Adrenal gland (tissue), 12 donors: ENCODE data around the gene KAZN. TPM values are rescaled to one million over a fixed set of nuclear protein-coding genes. Genes with fewer than 3 reads are reported as not detected.

Source experiments
- DNase-seq, 7 donors: peaks; one replicate each; pipeline ENCODE4 v3.0.0-alpha.2; 2019 to 2020
- H3K27ac ChIP-seq, 5 donors: fragments of 200-600 bp; sonication (generic) in 4 of 5; 1 replicate in 3 of 5; 2 replicates in 2 of 5; pipeline versions ENCODE4 v1.5.1 to v1.8.0; 2016 to 2020; ENCODE audit warnings: mild to moderate bottlenecking in 1 of 5
- H3K27me3 ChIP-seq: fragments of 200-600 bp; 2 replicates; pipeline ENCODE4 v1.8.0; 2021
- H3K36me3 ChIP-seq, 2 donors: fragments of 200-600 bp; replicated peaks in 1 of 2; 1 replicate in 1 of 2; 2 replicates in 1 of 2; pipeline versions ENCODE4 v1.5.1 to v1.8.0; 2018 to 2022
- H3K4me1 ChIP-seq, 2 donors: fragments of 200-600 bp; replicated peaks in 1 of 2; 1 replicate in 1 of 2; 2 replicates in 1 of 2; pipeline versions ENCODE4 v1.5.1 to v1.8.0; 2018 to 2021
- H3K4me3 ChIP-seq, 4 donors: fragments of 200-600 bp; sonication (generic) in 3 of 4; one replicate each; pipeline ENCODE4 v1.5.1; 2016 to 2018
- H3K9me3 ChIP-seq, 3 donors: fragments of 200-600 bp; sonication (generic) in 1 of 3; replicated peaks in 1 of 3; 1 replicate in 2 of 3; 2 replicates in 1 of 3; pipeline versions ENCODE4 v1.5.1 to v1.8.0; 2016 to 2021
- POLR2A ChIP-seq, 2 donors: fragments of 450-650 bp; IDR thresholded peaks; one replicate each; pipeline ENCODE4 v1.6.1; 2017; ENCODE audit warnings: antibody characterized with exemption in 2 of 2, mild to moderate bottlenecking in 2 of 2, moderate library complexity in 1 of 2
- WGBS, 4 donors: extraction: QIAGEN DNeasy Blood & Tissue Kit in 2 of 4; methylation state at CpG; one replicate each; pipeline versions ENCODE4 v1.1.5 to v1.1.7; 2013 to 2017; 5-methylcytosine and 5-hydroxymethylcytosine counted together
- intact Hi-C, 2 donors: fragments of 100-400 bp; cut with DNase I; formaldehyde crosslinking; loops; one replicate each; pipeline versions ENCODE4 v1.14.1 to v1.15.0; 2022 to 2023
- polyA plus RNA-seq, 3 donors: library from polyadenylated mRNA; stranded (reverse); fragments of 200-250 nt in 2 of 3; fragments of 350-450 nt in 1 of 3; fragmentation: Illumina TruSeq in 1 of 3; extraction: RNeasy Lipid Tissue Mini Kit (QIAGEN cat#74804) in 1 of 3; gene quantifications; one replicate each; pipeline ENCODE4 v1.2.3, GENCODE V29; 2013 to 2014
- total RNA-seq, 9 donors: library from RNA; depleted of rRNA in 4 of 9; stranded (reverse); fragments of >200 nt in 4 of 9; fragments of 120-200 nt in 1 of 9; fragmentation: NEBNext Ultra II Directional in 1 of 9; extraction: Animal tissue kit (Norgen Biotek cat#: 25700) in 1 of 9; gene quantifications; one replicate each; pipeline versions ENCODE4 v1.1.0 to v1.2.4, GENCODE V29; 2013 to 2023
- TF ChIP-seq, protein P1 (sequence below), 6 experiments: fragments of 450-650 bp in 4 of 6; fragments of 200-600 bp in 2 of 6; sonication (generic) in 1 of 6; IDR thresholded peaks; 1 replicate in 5 of 6; 2 replicates in 1 of 6; pipeline versions ENCODE4 v1.5.1 to v1.8.0; 2016 to 2021; ENCODE audit warnings: antibody characterized with exemption in 6 of 6, mild to moderate bottlenecking in 2 of 6, moderate library complexity in 1 of 6
- donor health status: healthy with polysubstance abuse.
- donor health status: Bipolar disorder and iron deficiency.
- donor health status: DM: yes; HTN: yes; CAD: no.
- donor health status: DM: no; HTN: no; CAD: no.
- donor health status: DM: no; HTN: no; CAD: no.
- donor health status: DM: yes; HTN: yes; CAD: no.

The KAZN gene
- total and polyA plus RNA-seq, 12 donors: 5.9 to 63.4 (median 29.5) TPM

DNA sequence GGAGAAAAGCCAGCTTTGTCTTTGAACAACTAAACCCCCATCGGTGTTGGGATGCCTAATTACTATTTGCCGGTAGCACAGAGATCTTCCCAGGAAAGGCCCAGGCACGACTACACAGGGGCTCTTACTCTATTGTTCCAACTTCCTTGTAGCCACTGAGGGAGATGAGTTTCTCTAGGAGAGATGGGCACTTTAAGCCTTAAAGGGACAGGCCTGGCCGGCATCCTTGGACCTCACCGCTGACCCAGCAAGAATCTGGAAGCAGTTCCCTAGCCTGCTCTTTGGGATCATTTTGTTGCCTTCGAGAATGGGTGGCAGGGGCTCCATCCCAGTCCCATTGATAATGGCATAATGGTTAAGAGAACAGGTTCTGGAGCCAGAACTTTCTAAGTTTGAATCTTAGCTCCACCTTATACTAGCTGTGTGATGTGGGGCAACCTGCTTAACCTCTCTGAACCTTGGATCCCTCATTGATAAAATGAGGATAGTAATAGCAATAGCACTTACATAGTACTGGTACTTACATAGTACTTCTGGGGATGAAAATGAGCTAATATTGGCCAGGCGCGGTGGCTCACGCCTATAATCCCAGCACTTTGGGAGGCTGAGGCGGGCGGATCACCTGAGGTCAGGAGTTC lies 316.0 kb downstream of the KAZN start:
- TF ChIP-seq, protein P1, sequence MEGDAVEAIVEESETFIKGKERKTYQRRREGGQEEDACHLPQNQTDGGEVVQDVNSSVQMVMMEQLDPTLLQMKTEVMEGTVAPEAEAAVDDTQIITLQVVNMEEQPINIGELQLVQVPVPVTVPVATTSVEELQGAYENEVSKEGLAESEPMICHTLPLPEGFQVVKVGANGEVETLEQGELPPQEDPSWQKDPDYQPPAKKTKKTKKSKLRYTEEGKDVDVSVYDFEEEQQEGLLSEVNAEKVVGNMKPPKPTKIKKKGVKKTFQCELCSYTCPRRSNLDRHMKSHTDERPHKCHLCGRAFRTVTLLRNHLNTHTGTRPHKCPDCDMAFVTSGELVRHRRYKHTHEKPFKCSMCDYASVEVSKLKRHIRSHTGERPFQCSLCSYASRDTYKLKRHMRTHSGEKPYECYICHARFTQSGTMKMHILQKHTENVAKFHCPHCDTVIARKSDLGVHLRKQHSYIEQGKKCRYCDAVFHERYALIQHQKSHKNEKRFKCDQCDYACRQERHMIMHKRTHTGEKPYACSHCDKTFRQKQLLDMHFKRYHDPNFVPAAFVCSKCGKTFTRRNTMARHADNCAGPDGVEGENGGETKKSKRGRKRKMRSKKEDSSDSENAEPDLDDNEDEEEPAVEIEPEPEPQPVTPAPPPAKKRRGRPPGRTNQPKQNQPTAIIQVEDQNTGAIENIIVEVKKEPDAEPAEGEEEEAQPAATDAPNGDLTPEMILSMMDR (IDR thresholded peaks at IDR 0.05): no peak
- no peaks in the 10 kb centered on the region for H3K9me3 ChIP-seq
- intact Hi-C loops: no loop called here
- H3K36me3 ChIP-seq: no peaks in the 10 kb centered on the region
- H3K27me3 ChIP-seq: no peaks in the 10 kb centered on the region
- no peak for DNase-seq
- 83 to 88% (median 85%) methylated on average over 10 to 11 of the region's 11 CpGs for WGBS, 4 donors
- H3K27ac ChIP-seq: no peak overlapping the region
- no peaks in the 10 kb centered on the region for H3K4me1 ChIP-seq
- H3K4me3 ChIP-seq: no peak overlapping the region

DNA sequence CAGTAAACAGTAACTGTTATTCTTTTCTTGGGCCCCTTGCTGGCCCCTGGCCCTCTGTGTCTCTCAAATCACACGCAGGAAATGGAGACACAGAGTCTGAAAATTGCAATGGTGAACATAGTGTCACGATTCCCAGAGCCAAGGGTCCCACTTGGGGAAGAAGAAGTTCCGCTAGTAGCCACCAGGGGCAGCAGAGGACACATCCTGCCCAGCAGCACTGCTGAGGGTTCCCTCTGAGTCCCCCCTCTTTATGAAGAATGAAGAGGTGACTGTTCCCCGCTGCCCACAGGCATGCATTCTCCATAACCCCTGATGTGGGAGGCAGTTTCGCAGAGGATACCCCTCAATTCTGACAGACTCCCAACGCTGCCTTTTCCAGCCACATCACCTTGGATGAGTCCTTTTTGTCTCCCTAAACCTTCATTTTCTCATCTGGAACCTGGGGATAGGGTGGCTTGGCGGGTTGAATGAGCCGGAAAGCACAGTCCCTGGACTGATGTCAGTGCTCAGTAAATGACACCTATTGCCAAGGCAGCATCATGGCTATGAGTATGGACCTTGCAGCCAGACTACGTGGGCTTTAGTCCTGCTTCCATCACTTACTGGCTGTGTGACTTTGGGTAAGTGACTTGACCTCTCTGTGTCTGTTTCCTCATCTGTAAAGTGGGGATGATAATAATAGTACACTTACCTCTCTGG lies 317.0 kb downstream of the KAZN start:
- H3K36me3 ChIP-seq: no peaks in the 10 kb centered on the region
- H3K4me1 ChIP-seq: no peaks in the 10 kb centered on the region
- H3K27ac ChIP-seq: no peak overlapping the region
- intact Hi-C loops: no loop called here
- H3K4me3 ChIP-seq: no peak overlapping the region
- WGBS, 4 donors: 39 to 48% (median 43%) methylated on average over 9 of the region's 9 CpGs
- H3K27me3 ChIP-seq: no peaks in the 10 kb centered on the region
- peak in 6 of 7 donors; percentile 47 to 78 (median 65) for DNase-seq
- no peaks in the 10 kb centered on the region for H3K9me3 ChIP-seq
- TF ChIP-seq, protein P1 (IDR thresholded peaks at IDR 0.05): peak; percentile 67 to 93 (median 77)
- TF ChIP-seq POLR2A (IDR thresholded peaks at IDR 0.05): no peak

DNA sequence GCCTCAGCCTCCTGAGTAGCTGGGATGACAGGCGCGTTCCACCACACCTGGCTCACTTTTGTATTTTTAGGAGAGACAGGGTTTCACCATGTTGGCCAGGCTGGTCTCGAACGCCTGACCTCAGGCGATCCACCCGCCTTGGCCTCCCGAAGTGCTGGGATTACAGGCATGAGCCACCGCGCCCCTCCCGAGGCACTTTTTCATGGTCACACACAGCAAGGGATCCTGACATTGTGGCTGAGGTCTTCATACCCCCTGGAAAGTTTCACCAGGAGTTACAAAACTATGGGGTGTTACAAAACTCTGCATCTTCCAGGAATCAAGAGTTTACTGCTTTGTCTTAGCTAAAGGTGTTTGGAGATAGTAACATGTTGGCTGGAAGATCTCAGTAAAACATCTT lies 320.8 kb downstream of the KAZN start:
- Histone ChIP-seq H3K4me1 (no peaks in the 10 kb centered on the region), H3K36me3 (no peaks in the 10 kb centered on the region), H3K9me3 (no peaks in the 10 kb centered on the region), H3K4me3 (no peak overlapping the region), H3K27me3 (no peaks in the 10 kb centered on the region), H3K27ac (no peak overlapping the region)
- intact Hi-C loops: no loop called here
- WGBS, 4 donors: 87 to 94% (median 92%) methylated on average over 10 of the region's 10 CpGs
- no peak for TF ChIP-seq POLR2A (IDR thresholded peaks at IDR 0.05)
- TF ChIP-seq, protein P1 (IDR thresholded peaks at IDR 0.05): no peak
- DNase-seq: no peak

DNA sequence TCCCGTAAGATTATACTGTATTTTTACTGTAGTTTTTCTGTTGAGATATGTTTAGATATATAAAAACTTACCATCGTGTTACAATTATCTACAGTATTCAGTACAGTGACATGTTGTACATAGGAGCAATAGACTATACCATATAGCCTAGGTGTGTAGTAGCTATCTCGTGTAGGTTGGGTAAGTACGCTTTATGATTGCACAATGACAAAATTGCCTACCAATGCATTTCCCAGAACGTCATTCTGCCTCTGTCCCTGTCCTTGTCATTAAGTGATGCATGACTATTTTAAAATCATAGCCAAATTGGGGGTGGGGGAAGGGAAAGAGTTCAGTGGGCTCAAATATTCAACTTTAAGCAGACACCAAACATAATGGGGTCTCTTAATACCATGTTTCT lies 321.3 kb downstream of the KAZN start:
- Histone ChIP-seq H3K4me1 (no peaks in the 10 kb centered on the region), H3K27ac (no peak overlapping the region), H3K4me3 (no peak overlapping the region), H3K36me3 (no peaks in the 10 kb centered on the region), H3K27me3 (no peaks in the 10 kb centered on the region), H3K9me3 (no peaks in the 10 kb centered on the region)
- 48 to 55% (median 53%) methylated on average over 5 of the region's 5 CpGs for WGBS, 4 donors
- intact Hi-C loops: loop anchor here (5.0 kb wide), 1 partner anchor 108 kb away; no protein-coding TSS in a partner anchor
- DNase-seq: no peak
- TF ChIP-seq POLR2A (IDR thresholded peaks at IDR 0.05): no peak
- TF ChIP-seq, protein P1 (IDR thresholded peaks at IDR 0.05): no peak
